MM.1S (cell line): ENCODE data around the gene MT3.

Experiments
- EZH2 ChIP-seq: fragments of 300-600 bp; sonication (generic); optimal IDR thresholded peaks from 2 replicates; pipeline ENCODE3; 2017; ENCODE audit warnings: low read depth, mild to moderate bottlenecking, antibody characterized with exemption, low read length, mixed read lengths
- TF ChIP-seq, protein P1 (sequence below): fragments of 300-600 bp; sonication (generic); IDR thresholded peaks from 2 replicates; pipeline ENCODE4 v1.5.1; 2016; ENCODE audit warnings: antibody characterized with exemption, low read length, mixed read lengths

DNA sequence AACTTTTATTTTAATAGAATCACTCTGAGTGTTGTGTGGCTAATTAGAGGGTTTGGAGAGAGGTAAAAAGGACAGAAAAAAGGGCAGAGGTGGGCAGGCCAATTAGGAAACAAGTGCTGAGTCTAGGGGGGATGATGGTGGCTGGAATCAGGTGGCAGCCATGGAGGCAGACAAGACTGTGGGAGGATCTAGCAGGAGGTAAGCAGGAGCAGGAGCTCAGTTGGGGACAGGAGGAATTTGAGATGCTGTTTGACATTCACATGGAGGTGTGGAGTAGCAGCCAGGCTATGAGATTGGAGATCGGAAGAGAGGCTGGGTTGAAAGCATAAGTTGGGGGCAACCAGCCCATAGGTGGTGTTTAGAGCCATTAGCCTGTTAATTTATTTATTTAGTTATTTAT, 28.2 kb upstream of the MT3 start:
- TF ChIP-seq, protein P1, sequence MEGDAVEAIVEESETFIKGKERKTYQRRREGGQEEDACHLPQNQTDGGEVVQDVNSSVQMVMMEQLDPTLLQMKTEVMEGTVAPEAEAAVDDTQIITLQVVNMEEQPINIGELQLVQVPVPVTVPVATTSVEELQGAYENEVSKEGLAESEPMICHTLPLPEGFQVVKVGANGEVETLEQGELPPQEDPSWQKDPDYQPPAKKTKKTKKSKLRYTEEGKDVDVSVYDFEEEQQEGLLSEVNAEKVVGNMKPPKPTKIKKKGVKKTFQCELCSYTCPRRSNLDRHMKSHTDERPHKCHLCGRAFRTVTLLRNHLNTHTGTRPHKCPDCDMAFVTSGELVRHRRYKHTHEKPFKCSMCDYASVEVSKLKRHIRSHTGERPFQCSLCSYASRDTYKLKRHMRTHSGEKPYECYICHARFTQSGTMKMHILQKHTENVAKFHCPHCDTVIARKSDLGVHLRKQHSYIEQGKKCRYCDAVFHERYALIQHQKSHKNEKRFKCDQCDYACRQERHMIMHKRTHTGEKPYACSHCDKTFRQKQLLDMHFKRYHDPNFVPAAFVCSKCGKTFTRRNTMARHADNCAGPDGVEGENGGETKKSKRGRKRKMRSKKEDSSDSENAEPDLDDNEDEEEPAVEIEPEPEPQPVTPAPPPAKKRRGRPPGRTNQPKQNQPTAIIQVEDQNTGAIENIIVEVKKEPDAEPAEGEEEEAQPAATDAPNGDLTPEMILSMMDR = no peak
- TF ChIP-seq EZH2 = no peak
